ENCODE results near the gene CLIC5.

- TF ChIP-seq POLR2A (IDR thresholded peaks at IDR 0.05; ENCODE audit: low read length) (no peak), GATA1 (IDR thresholded peaks at IDR 0.05; ENCODE audit: low read depth, low read length) (no peak)
Observed at GRCh38 chr6:46058951-46059350, 43.3 kb upstream of the CLIC5 start.
